ES-I3 (cell line): ENCODE measurements around the gene ANKRD40CL.
"Not testable (repeated sequence)": the region's sequence is repeated elsewhere in the genome, so short reads cannot be mapped to it uniquely, and the experiment has no call there.

ENCODE experiments used
- H3K36me3 ChIP-seq: 2 replicates; pipeline ENCODE4 v1.6.1; 2013; ENCODE audit warnings: mild to moderate bottlenecking, low read length, control low read depth, moderate library complexity; ENCODE audit not compliant: insufficient read depth
- H3K4me1 ChIP-seq: 2 replicates; pipeline ENCODE4 v1.6.1; 2013; ENCODE audit warnings: mild to moderate bottlenecking, control low read depth, low read length; ENCODE audit not compliant: insufficient read depth
- H3K9ac ChIP-seq: 2 replicates; pipeline ENCODE4 v1.6.1; 2013; ENCODE audit warnings: low read depth, mild to moderate bottlenecking, low read length, moderate library complexity
- H3K9me3 ChIP-seq: 2 replicates; pipeline ENCODE4 v1.6.1; 2013; ENCODE audit warnings: mild to moderate bottlenecking, low read length, moderate library complexity; ENCODE audit not compliant: control insufficient read depth, insufficient read depth

Gene ANKRD40CL

GRCh38 chr17:50724622-50725021, 42.7 kb downstream of the ANKRD40CL start:
- H3K9me3 ChIP-seq, H3K36me3 ChIP-seq, H3K9ac ChIP-seq: not testable (repeated sequence)
- peaks cover 28% of the 10 kb centered on the region for H3K4me1 ChIP-seq

- no peaks in the 10 kb centered on the region for H3K36me3 ChIP-seq
- H3K4me1 ChIP-seq: peaks cover 28% of the 10 kb centered on the region
- H3K9ac ChIP-seq: peak overlapping the region; percentile 12; the same call in 1 of the 2 replicates
- no peaks in the 10 kb centered on the region for H3K9me3 ChIP-seq
Observed at GRCh38 chr17:50722746-50723145, 44.6 kb downstream of the ANKRD40CL start.

- Histone ChIP-seq H3K9me3 (no peaks in the 10 kb centered on the region), H3K4me1 (peaks cover 18% of the 10 kb centered on the region), H3K9ac (peak overlapping the region; percentile 99; the same call in 1 of the 2 replicates), H3K36me3 (no peaks in the 10 kb centered on the region)
Observed at GRCh38 chr17:50721194-50722010, 45.9 kb downstream of the ANKRD40CL start.

GRCh38 chr17:50719924-50720794, 47.2 kb downstream of the ANKRD40CL start:
- peak overlapping the region; percentile 99 for H3K9ac ChIP-seq
- H3K4me1 ChIP-seq: peaks cover 11% of the 10 kb centered on the region
- H3K9me3 ChIP-seq: no peaks in the 10 kb centered on the region
- no peaks in the 10 kb centered on the region for H3K36me3 ChIP-seq

- Histone ChIP-seq H3K9ac (peak within 1 kb of the TSS; percentile 99), H3K9me3 (no peaks in the 10 kb centered on the region), H3K36me3 (no peaks in the 10 kb centered on the region), H3K4me1 (peaks cover 11% of the 10 kb centered on the region)
Observed at GRCh38 chr17:50719144-50719923, 48.0 kb downstream of the ANKRD40CL start, which contains the start of gene LUC7L3. LUC7L3 (plus strand) TSS chr17:50719603; CDS start chr17:50719733, 130 bp downstream.

- Histone ChIP-seq H3K9ac (no peak overlapping the region), H3K4me1 (peaks cover under 1% of the 10 kb centered on the region; the same call in 1 of the 2 replicates), H3K36me3 (no peaks in the 10 kb centered on the region), H3K9me3 (no peaks in the 10 kb centered on the region)
Observed at GRCh38 chr17:50715471-50715870, 51.8 kb downstream of the ANKRD40CL start.

- H3K9me3 ChIP-seq: no peaks in the 10 kb centered on the region
- H3K36me3 ChIP-seq: no peaks in the 10 kb centered on the region
- peaks cover 15% of the 10 kb centered on the region for H3K4me1 ChIP-seq
- H3K9ac ChIP-seq: no peak overlapping the region
Observed at GRCh38 chr17:50712641-50713040, 54.7 kb downstream of the ANKRD40CL start.
